ENCODE data around the gene PLEKHA6.
A peak's percentile ranks its signal among the peaks of the same experiment; 100 is the strongest.

The PLEKHA6 gene

GRCh38 chr1:204263254-204263910 is 96.3 kb downstream of the PLEKHA6 start:
- H3K9ac ChIP-seq (ENCODE audit: low read depth, low read length): no peak overlapping the region
- H3K27ac ChIP-seq (ENCODE audit: low read length): no peak overlapping the region
- H3K36me3 ChIP-seq (ENCODE audit: insufficient read depth, low read depth, low read length): peaks cover 31% of the 10 kb centered on the region; the same call in 1 of the 2 replicates
- no peaks in the 10 kb centered on the region for H3K27me3 ChIP-seq (ENCODE audit: insufficient read depth, low read length)
- no peaks in the 10 kb centered on the region for H3K9me3 ChIP-seq (ENCODE audit: insufficient read depth, low read depth, low read length)
- H3K4me1 ChIP-seq (ENCODE audit: insufficient read depth, low read length): no peaks in the 10 kb centered on the region
- H3K4me3 ChIP-seq (ENCODE audit: low read length): no peak overlapping the region

DNA sequence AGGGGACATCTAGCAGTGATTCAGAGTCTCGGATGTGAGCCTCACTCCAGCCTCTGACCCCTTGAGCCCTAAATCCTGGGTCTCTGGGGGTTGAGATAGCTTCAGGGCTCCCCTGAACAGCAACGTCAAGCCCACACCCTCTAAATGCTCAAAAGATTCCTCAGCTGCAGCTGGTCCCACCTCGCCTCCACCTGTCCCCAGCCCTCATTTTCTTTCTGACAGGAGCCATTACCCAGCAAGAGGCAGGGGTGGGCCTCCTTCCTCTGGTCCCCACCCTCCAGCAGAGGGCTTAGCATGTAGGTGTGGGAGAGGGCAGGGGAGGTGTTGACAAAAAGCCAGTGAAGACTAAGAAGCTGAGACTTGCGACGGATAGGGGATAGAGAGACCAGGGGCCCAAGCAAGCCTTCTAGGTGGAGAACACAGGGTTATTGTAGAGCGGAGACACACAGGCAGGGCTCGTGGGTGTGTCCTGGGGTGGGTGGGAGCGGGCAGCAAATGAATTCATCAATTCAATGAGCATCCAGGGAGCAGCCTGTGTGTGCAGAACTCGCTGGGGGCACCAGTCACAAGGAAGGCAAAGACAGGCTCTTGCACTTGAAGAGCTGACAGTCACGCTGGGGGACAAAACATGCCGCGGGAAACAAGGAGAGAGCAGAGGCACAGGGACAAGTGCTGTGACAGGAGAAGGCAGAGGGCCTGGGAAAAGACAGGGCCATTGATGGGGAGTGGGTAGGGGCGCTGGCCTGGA is 97.0 kb downstream of the PLEKHA6 start:
- no peak overlapping the region for H3K9ac ChIP-seq (ENCODE audit: low read depth, low read length)
- no peaks in the 10 kb centered on the region for H3K4me1 ChIP-seq (ENCODE audit: insufficient read depth, low read length)
- H3K27ac ChIP-seq (ENCODE audit: low read length): no peak overlapping the region
- peaks cover 27% of the 10 kb centered on the region; the same call in 1 of the 2 replicates for H3K36me3 ChIP-seq (ENCODE audit: insufficient read depth, low read depth, low read length)
- H3K27me3 ChIP-seq (ENCODE audit: insufficient read depth, low read length): no peaks in the 10 kb centered on the region
- no peak overlapping the region for H3K4me3 ChIP-seq (ENCODE audit: low read length)
- no peaks in the 10 kb centered on the region for H3K9me3 ChIP-seq (ENCODE audit: insufficient read depth, low read depth, low read length)

GRCh38 chr1:204261746-204262505 is 97.8 kb downstream of the PLEKHA6 start:
- H3K9ac ChIP-seq (ENCODE audit: low read depth, low read length): no peak overlapping the region
- peaks cover 20% of the 10 kb centered on the region; the same call in 1 of the 2 replicates for H3K36me3 ChIP-seq (ENCODE audit: insufficient read depth, low read depth, low read length)
- no peak overlapping the region for H3K4me3 ChIP-seq (ENCODE audit: low read length)
- peaks cover under 1% of the 10 kb centered on the region; the same call in 1 of the 2 replicates for H3K4me1 ChIP-seq (ENCODE audit: insufficient read depth, low read length)
- H3K9me3 ChIP-seq (ENCODE audit: insufficient read depth, low read depth, low read length): no peaks in the 10 kb centered on the region
- H3K27ac ChIP-seq (ENCODE audit: low read length): no peak overlapping the region
- no peaks in the 10 kb centered on the region for H3K27me3 ChIP-seq (ENCODE audit: insufficient read depth, low read length)

DNA sequence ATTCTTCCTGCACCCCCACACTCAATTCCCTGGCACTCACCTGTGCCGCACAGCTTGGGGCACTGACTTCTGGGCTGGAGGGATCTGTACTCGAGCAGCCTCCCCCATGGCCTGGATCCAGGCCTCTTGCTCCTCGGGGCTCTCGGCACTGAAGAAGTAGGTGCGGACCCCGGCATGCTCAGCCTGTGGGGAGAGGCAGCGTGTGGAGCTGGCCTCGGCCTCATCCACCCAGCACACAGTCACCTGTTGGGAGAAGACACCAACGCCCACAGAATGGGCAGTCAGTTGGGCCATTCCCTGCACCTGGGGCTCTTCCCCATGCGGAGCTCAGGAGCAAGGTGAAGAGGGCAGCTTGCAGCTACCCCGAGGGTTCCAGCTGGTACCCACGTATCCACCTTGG is 98.5 kb downstream of the PLEKHA6 start:
- no peaks in the 10 kb centered on the region for H3K9me3 ChIP-seq (ENCODE audit: insufficient read depth, low read depth, low read length)
- no peak overlapping the region for H3K27ac ChIP-seq (ENCODE audit: low read length)
- H3K27me3 ChIP-seq (ENCODE audit: insufficient read depth, low read length): no peaks in the 10 kb centered on the region
- peaks cover 15% of the 10 kb centered on the region; the same call in 1 of the 2 replicates for H3K36me3 ChIP-seq (ENCODE audit: insufficient read depth, low read depth, low read length)
- H3K9ac ChIP-seq (ENCODE audit: low read depth, low read length): no peak overlapping the region
- H3K4me3 ChIP-seq (ENCODE audit: low read length): no peak overlapping the region
- H3K4me1 ChIP-seq (ENCODE audit: insufficient read depth, low read length): peaks cover 7% of the 10 kb centered on the region; the same call in 1 of the 2 replicates

DNA sequence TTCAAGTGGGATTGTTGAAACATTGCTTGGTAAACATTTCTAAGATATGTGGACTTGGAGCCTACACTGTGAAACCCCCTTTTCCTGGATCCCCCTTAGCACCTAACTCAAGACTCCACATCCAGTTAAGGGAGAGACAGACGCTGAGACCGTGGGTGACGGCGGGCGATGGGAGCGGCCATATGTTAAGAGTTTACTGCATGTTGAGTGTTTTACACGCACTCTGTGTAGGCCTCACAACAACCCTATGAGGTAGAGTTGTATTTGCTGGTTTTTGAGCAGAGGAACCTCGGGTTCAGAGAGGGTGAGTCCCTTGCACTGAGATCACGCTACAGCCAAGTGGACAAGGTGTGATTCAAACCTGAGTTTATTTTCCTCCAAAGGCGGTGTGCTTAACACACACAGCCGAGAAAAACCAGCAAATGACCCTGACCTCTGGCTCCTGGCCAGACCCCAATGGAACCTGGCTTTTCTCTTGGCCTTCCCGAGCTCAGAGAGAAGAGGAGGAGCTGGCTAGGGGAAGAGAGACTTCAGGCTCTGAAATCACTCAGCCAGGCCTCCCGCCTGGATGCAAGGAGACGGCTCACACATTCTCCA is 99.0 kb downstream of the PLEKHA6 start:
- no peak overlapping the region for H3K27ac ChIP-seq (ENCODE audit: low read length)
- no peak overlapping the region for H3K9ac ChIP-seq (ENCODE audit: low read depth, low read length)

DNA sequence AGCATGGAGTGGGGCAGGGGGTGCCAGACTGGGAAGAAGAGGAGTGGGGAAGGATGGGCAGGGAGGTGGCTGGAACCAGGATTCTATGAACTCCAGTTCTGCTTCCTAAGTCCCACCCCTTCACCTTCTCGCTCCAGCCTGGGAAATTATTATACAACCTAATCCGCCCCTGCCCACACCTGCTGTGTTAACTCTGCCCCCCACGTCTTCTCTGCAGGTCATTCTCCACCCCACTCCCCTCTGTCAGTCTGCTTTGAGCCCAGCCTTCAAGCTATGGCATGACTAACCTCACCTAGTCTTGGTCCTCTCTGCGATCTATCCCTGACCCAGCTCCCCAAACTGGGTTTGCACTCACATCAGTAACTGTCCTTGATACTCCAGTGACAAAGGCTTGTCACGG is 99.9 kb downstream of the PLEKHA6 start:
- Histone ChIP-seq H3K9me3 (ENCODE audit: insufficient read depth, low read depth, low read length) (no peaks in the 10 kb centered on the region), H3K4me3 (ENCODE audit: low read length) (no peak overlapping the region), H3K27me3 (ENCODE audit: insufficient read depth, low read length) (no peaks in the 10 kb centered on the region), H3K9ac (ENCODE audit: low read depth, low read length) (no peak overlapping the region), H3K4me1 (ENCODE audit: insufficient read depth, low read length) (peaks cover 22% of the 10 kb centered on the region), H3K36me3 (ENCODE audit: insufficient read depth, low read depth, low read length) (peaks cover 3% of the 10 kb centered on the region; the same call in 1 of the 2 replicates), H3K27ac (ENCODE audit: low read length) (no peak overlapping the region)

More for the DNA sequence above, 99.0 kb downstream of the PLEKHA6 start:
- H3K9me3 ChIP-seq (ENCODE audit: insufficient read depth, low read depth, low read length): no peaks in the 10 kb centered on the region
- H3K4me1 ChIP-seq (ENCODE audit: insufficient read depth, low read length): peaks cover 13% of the 10 kb centered on the region
- peaks cover 11% of the 10 kb centered on the region; the same call in 1 of the 2 replicates for H3K36me3 ChIP-seq (ENCODE audit: insufficient read depth, low read depth, low read length)
- H3K4me3 ChIP-seq (ENCODE audit: low read length): no peak overlapping the region
- H3K27me3 ChIP-seq (ENCODE audit: insufficient read depth, low read length): no peaks in the 10 kb centered on the region

DNA sequence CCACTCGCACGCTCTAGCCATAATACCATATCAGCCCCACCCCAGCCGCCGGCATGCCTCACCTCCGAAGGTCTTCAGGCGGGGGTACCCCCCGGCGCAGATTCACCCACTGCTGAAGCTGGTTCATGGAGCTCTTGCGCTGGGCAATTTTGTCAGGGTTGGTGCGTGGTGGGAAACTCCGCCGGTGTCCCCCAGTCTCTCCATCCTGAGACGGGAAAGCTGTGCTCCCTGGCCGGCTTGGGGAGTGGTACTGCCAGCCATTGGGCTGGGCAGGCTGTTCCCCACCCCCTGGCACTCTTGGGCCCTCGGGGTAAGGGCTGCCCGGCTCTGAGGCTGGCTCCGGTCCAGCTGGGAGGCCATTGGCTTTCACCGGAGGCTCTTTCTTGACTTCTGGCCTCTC is 100.5 kb downstream of the PLEKHA6 start:
- Histone ChIP-seq H3K4me1 (ENCODE audit: insufficient read depth, low read length) (peaks cover 28% of the 10 kb centered on the region), H3K4me3 (ENCODE audit: low read length) (no peak overlapping the region), H3K36me3 (ENCODE audit: insufficient read depth, low read depth, low read length) (peaks cover 3% of the 10 kb centered on the region; the same call in 1 of the 2 replicates), H3K9ac (ENCODE audit: low read depth, low read length) (no peak overlapping the region), H3K9me3 (ENCODE audit: insufficient read depth, low read depth, low read length) (no peaks in the 10 kb centered on the region), H3K27ac (ENCODE audit: low read length) (no peak overlapping the region), H3K27me3 (ENCODE audit: insufficient read depth, low read length) (no peaks in the 10 kb centered on the region)

DNA sequence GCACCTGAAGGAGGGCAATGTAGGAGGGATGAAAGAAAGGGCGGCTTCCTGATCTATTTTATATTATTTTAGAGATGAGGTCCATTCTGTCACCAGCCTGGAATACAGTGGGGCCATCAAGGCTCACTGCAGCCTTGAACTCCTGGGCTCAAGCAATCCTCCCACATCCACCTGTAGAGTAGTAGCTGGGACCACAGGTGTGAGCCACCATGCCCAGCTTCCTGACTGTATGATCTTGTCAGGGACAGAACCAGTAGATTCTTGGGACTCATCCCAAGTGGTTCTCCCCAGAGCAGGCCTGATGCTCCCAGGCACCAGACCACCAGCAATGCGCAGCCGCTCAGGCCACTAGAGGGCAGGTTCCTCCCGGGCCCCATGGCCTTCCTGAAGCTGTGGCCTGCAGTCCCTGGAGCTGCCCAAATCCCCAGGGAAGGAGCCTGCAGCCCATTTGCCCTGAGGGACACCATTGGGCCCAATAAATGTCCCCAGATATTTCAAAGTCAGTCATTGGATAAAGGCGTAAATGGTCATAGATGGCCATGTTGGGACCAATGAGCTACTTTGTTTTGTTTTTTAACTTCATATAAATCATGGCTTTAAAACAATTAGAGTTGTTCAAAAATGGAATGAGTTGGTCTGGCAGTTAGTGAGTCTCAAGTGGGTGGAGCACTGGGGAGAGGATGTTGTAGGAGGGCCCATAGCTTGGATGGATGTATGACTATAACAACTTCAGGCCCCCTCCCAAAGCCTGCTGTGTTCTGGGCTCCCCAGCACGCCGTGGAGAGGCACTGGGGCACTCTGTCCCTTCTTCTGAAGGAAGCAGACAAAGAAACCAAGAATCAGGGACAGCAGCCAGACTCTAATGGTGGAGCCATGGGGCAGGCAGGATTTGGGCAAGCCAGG is 101.3 kb downstream of the PLEKHA6 start:
- no peaks in the 10 kb centered on the region for H3K27me3 ChIP-seq (ENCODE audit: insufficient read depth, low read length)
- H3K27ac ChIP-seq (ENCODE audit: low read length): no peak overlapping the region
- no peak overlapping the region for H3K4me3 ChIP-seq (ENCODE audit: low read length)
- no peak overlapping the region for H3K9ac ChIP-seq (ENCODE audit: low read depth, low read length)
- H3K36me3 ChIP-seq (ENCODE audit: insufficient read depth, low read depth, low read length): peaks cover 3% of the 10 kb centered on the region; the same call in 1 of the 2 replicates
- no peaks in the 10 kb centered on the region for H3K9me3 ChIP-seq (ENCODE audit: insufficient read depth, low read depth, low read length)
- H3K4me1 ChIP-seq (ENCODE audit: insufficient read depth, low read length): peaks cover 31% of the 10 kb centered on the region

DNA sequence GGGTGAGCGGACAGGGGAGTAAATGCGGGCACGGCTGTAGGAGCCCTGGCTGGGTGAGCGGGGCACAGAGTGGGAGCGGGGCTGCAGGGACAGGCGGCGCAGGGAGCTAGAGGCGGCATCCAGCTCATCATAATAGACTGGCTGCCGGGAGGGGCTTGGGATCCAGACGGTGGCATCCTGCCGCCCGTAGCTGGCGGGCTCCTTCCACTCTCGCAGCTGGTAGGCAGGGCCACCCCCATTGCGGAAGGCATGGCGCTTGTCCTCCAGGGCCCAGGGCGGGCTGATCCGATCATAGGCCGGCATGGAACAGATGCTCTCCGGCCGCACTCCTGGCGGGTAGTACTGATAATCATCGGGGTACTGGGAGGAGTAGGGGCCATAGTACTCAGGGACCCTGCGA is 102.3 kb downstream of the PLEKHA6 start:
- H3K27me3 ChIP-seq (ENCODE audit: insufficient read depth, low read length): no peaks in the 10 kb centered on the region
- H3K36me3 ChIP-seq (ENCODE audit: insufficient read depth, low read depth, low read length): peaks cover 3% of the 10 kb centered on the region; the same call in 1 of the 2 replicates
- no peak overlapping the region for H3K9ac ChIP-seq (ENCODE audit: low read depth, low read length)
- no peak overlapping the region for H3K27ac ChIP-seq (ENCODE audit: low read length)
- H3K9me3 ChIP-seq (ENCODE audit: insufficient read depth, low read depth, low read length): no peaks in the 10 kb centered on the region
- H3K4me3 ChIP-seq (ENCODE audit: low read length): no peak overlapping the region
- peaks cover 31% of the 10 kb centered on the region for H3K4me1 ChIP-seq (ENCODE audit: insufficient read depth, low read length)

DNA sequence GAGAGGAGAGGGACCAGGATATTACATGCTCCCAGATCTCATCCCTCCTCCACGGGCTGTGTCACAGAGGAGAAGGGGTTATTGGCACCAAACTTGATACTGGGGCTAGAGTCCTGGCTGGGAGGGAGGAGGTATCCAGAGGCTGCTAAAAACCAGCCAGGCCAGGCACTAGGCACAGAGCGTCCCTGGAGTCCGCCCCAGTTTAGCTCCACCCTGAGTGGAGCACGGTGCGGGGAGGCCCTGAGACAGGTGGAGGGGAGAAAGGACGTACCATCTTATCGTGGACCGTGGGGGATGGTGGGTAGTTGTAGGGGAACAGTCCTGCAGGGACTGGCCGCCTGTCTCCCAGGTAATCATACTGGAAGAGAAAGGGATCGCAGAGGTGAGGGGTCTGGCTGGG is 103.2 kb downstream of the PLEKHA6 start:
- peaks cover 31% of the 10 kb centered on the region for H3K4me1 ChIP-seq (ENCODE audit: insufficient read depth, low read length)
- H3K36me3 ChIP-seq (ENCODE audit: insufficient read depth, low read depth, low read length): peaks cover 3% of the 10 kb centered on the region; the same call in 1 of the 2 replicates
- no peaks in the 10 kb centered on the region for H3K9me3 ChIP-seq (ENCODE audit: insufficient read depth, low read depth, low read length)
- no peaks in the 10 kb centered on the region for H3K27me3 ChIP-seq (ENCODE audit: insufficient read depth, low read length)
- peak overlapping the region; percentile 16; the same call in 1 of the 2 replicates for H3K9ac ChIP-seq (ENCODE audit: low read depth, low read length)
- no peak overlapping the region for H3K27ac ChIP-seq (ENCODE audit: low read length)
- H3K4me3 ChIP-seq (ENCODE audit: low read length): no peak overlapping the region; the same call in 1 of the 2 replicates
